Sigmoid colon (tissue), 4 donors: Measurements from ENCODE around the gene SYNPO2.

Experiments used
- CTCF ChIP-seq, 4 experiments: fragments of 450-650 bp in 3 of 4; fragments of 200-600 bp in 1 of 4; IDR thresholded peaks; one replicate each; pipeline ENCODE4 v1.5.1; 2016 to 2019; ENCODE audit warnings: antibody characterized with exemption in 4 of 4, mild to moderate bottlenecking in 3 of 4, moderate library complexity in 2 of 4
- EP300 ChIP-seq, 4 donors: sonication (generic); formaldehyde crosslinking; IDR thresholded peaks; one replicate each; pipeline ENCODE4 v1.6.1; 2017; ENCODE audit warnings: antibody characterized with exemption in 4 of 4
- POLR2A ChIP-seq, 2 donors: fragments of 450-650 bp; IDR thresholded peaks; one replicate each; pipeline ENCODE4 v1.6.1; 2016; ENCODE audit warnings: antibody characterized with exemption in 2 of 2, mild to moderate bottlenecking in 2 of 2, moderate library complexity in 2 of 2
- POLR2AphosphoS5 ChIP-seq, 4 donors: sonication (generic); formaldehyde crosslinking; IDR thresholded peaks; one replicate each; pipeline ENCODE4 v1.6.1; 2017; ENCODE audit warnings: antibody characterized with exemption in 4 of 4

- TF ChIP-seq CTCF (IDR thresholded peaks at IDR 0.05): no peak
- TF ChIP-seq POLR2A (IDR thresholded peaks at IDR 0.05): no peak
- TF ChIP-seq EP300 (IDR thresholded peaks at IDR 0.05): no peak
- TF ChIP-seq POLR2AphosphoS5 (IDR thresholded peaks at IDR 0.05): peak in 1 of 4 donors; percentile 5
Observed at GRCh38 chr4:118904935-118905334, 16.3 kb downstream of the SYNPO2 start.
